ENCODE results near the gene FBXO7.

The FBXO7 gene

DNA sequence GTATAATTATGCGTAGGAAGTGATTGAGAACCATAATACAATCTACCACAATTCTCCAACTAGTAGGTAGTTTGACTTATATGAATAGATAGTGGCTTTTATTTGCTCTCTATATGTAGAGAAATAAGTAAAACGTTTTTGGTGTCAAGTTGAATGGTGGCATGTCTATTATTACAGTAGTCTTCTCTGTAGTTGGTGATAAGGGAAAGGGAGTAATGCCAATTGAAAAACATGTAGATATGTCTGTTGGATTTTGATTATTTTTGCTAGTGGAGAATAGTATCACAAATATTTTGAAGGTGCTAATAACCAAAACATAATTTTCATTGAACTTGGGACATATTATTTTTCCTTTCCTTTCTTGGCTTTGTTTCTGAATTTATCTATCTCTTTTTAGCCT is 17.5 kb downstream of the FBXO7 start:
- no peak for DNase-seq

DNA sequence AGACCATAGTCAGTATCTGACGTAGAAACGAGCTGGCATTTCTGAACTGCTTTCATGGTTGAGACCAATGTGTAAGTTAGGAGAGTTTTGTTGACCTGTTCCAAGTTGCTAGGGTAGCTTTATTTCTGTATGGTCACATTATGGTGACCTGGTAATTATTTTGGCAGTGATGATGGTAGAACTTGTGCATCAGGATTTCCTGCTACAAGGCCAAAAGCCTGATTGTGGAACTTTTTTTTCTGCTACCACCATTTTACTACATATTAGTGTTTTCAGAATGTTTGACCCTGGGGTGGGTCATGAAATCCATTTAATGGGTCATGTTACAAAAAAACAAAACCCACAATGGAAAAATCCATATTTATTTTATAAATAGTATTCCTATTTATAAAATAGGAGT is 18.9 kb downstream of the FBXO7 start:
- no peak for DNase-seq

DNA sequence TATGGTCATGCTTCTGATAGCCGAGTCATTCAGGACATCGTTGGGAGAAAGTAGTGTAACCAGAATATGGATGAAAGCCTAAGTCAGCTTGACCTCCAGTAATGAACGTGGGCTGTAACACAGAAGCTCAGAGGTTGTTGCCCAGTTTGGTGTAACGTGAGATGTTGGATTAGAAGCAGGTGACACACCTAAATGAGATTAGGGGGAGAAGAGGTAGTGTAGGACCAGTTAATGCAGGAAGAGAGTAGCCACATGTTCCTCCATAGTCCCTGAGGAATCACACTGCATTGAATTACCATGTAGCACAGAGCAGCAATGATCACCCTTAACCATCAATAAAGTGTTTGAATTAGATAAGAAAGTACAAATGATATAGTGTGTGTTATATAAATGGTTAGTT is 20.4 kb downstream of the FBXO7 start:
- no peak for DNase-seq

GRCh38 chr22:32499666-32500065 is 25.1 kb downstream of the FBXO7 start:
- no peak for DNase-seq

DNA sequence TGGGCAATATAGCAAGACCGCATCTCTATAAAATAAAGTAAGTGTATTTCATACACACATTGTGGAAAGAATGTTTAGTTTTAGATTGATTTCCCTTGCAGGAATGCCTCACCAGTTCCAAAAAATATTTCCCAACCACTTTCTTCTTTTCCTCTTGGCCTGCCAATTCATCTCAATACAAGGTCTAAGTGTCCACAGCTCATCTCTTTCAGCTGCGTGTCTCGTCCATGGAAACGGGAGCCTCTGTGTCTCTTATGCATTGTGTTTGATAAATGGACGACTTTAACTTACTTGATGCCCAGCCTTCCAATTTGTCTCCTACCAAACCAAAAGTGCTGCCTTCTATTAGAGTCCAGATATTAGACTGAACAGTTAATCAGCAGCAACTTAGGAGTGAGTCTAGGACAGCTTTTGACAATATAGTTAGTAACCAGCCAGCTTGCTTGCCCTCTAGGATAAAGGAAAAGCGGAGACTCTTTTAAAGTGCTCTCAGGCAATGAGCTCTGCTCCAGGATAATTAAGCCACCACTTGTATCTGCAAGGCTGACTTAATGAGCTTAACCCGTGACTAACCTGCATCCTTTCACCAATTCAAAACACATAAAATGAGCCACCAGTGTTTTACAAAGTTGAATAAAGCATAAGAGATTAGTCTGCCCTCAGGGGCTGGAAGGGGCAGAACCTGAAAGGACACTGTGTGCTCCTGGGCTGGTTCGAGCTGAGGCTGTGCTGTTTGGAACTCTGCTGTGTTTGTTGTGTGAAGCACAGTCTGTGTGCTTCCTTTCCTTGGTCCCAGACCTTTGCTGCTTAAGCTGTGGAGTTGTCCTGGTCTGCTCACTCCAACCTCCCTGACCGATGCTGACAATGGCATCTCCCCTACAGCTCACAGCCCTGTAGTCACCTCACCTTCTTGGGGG is 27.5 kb downstream of the FBXO7 start:
- DNase-seq = no peak

DNA sequence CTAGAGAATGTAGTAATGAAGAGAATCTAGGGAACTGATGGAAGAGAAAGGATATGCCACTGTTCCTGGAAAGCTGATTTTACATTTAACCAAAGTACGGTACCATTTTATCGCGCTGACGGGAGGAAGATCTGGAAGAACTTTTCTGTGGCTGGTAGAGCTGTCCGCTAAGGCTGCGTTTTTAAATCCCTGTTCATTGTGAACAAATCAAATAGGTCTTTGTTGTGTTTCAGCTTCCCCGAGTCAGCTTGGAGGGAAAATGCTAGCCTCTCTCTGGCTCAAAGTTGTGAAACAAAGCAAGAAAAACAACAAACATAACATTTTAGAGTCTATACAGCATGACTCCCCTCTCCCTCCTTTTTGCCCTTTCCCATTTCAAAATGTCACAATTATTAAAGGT is 34.4 kb downstream of the FBXO7 start:
- no peak for DNase-seq

DNA sequence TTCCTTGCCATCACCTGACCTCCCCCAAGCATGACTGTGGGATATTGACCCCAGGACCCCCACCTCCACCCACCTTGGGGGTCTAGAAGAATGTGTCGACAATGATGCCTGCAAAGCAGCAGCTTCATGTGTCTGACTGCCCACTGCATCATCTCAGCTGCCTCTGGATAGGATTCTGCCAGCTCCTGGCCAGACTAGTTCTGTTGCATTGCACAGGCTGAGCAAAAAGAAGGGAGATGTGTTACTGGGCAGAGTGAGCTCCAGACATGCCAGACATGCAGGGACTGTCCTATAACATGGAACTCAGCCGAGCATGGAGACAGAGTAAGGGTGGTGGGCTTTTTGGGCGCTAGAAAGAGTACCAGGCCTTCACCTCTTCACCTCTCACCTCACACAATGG is 36.7 kb downstream of the FBXO7 start:
- DNase-seq = no peak

DNA sequence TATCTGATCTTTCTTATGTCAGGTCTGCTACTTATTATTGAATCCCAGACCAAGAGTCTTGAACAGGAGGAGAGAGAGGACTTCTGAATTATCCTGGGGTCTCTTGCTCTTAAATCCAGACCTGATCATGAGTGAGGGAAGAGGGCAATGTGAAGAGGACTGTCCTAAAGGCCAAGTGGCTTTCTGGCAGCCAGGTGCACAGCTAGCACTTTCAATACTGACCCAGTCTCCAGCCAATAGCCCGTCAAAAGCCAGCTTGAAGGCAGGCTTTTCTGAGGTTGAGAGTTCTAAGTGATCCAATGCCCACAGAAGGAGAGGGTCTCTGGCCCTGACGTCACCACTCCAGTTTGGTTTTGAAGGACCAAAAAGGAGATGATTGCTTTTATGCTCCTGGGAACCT is 37.2 kb downstream of the FBXO7 start:
- DNase-seq = no peak

DNA sequence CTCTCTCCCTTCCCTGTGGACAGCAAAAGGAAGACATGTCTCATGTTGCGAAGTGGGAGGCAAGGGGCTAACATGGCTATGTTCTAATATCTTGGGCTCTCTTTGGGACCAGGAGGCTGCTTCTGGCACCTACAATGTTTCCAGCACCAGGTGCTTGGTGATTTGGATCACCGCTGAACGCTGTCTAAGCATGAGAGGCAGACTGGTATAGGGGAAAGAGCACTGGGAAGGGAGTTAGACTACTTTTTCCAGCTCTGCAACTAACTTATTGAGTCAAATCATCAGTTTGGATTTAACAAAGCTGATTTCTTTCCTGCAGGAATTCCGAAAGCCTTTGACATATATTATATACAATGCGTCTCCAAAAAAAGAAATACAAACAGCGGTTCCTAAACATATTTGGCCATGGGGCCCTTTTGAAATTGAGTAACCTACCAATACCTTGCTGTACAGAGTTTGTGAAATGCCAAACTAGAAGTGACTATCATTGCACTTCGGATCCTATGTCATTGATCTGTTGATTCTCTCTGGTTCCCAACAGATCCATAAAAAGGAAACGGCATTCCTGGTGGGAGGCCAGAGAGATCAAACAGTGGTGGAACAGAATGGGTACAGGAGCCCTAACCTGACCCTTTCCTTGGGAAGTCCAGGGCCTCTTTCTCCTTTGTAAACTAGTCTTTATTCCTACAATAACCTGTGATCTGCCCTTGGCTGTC is 37.8 kb downstream of the FBXO7 start:
- no peak for DNase-seq

DNA sequence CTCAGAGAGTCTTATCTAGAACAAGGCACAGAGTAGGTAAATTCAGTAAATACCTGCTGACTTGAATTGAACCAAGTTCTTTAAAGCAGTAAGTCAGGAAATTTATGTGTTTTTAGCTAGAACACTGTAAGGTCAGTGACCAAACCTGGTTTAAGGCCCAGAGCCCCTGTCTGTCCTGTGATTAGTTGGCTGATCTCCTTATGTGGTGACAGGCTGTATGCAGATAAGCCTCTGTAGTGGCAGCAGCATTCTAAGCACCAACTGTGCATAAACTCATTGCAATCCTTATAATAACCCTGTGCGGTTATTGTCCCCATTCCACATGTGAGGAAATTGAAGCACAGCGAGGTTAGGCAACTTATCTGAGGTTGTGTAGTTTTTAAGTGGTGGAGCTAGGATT is 40.5 kb downstream of the FBXO7 start:
- no peak for DNase-seq

DNA sequence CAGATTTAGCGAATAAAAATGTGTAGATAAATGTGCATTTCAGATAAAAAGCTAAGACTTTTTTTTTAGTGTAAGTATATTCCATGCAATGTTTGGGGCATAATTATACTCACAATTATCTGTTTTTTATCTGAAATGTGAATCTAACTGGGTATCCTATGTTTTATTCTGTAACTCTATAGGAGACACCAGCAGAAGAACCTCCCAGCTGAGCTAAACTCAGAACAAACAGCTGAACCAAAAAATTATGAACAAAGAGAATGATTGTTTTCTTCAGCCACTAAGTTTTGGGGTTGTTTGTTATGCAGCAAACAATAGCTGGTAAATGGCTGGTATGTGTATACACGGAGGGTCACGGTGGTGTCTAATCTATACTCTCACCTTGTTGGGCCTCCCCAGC is 42.9 kb downstream of the FBXO7 start:
- DNase-seq = no peak

DNA sequence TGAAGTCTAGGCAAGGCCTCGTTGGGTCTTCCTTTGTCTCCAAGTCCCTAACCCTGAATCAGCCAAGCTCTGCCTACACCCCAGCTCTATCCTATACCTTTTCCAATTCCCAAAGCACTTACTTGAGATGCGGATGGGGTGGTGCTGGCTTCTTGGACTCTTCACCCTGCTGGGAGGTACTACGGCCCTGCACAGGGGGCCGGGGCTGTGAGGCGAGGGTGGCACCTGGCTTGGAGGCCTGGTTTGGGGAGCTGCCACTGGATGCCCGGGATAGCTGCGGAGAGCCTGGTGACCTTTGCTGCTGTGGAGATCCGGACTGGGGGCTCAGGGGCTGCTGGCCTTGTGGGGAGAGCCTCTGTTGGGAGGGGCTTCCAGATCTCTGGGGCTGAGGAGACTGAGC is 43.3 kb downstream of the FBXO7 start:
- DNase-seq = no peak

GRCh38 chr22:32518381-32518780 is 43.8 kb downstream of the FBXO7 start:
- DNase-seq = no peak

- DNase-seq = no peak
Measured at GRCh38 chr22:32518848-32519247, 44.2 kb downstream of the FBXO7 start.

DNA sequence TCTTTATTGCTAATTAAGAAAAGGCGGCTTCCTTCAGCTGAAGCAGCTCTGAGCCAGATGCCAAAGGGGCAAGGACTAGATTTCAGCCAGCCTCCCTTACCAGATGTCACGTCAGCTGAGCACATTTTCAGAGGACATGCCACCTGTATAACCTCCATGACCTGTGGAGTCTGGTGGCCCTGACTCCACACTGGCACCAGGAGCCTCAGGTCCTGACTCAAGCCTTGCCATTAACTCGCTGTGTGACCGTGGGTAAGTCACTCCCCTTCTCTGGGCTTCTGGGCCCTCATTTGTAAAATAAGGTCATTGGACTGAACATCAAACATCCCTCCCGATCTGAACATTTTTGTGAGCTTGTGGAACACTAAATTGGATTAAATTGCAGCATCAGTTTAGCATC is 46.0 kb downstream of the FBXO7 start:
- DNase-seq = no peak

GRCh38 chr22:32522237-32522636 is 47.6 kb downstream of the FBXO7 start:
- no peak for DNase-seq

DNA sequence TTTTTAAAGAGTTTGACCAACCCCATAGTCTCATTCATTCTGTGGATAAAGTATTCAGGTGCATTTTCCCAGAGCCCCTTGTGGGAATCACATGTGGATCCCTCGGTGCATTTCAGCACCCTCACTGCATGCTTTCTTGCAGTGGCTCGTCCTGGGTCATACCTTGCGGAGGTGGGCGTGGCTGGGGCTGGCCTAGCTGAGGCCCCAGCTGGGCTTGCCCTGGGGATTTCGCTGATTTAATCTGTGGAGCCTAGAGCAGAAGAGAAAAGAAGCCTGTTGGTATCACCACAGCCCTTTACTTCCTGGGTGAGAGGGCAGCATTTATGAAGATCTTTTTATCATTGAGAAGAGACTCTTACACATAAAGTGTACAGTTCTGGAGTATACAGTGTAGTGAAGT is 53.1 kb downstream of the FBXO7 start:
- DNase-seq = no peak

GRCh38 chr22:32528316-32528715 is 53.7 kb downstream of the FBXO7 start:
- no peak for DNase-seq

GRCh38 chr22:32528984-32529982 is 54.7 kb downstream of the FBXO7 start:
- peak; percentile 60 for DNase-seq

- DNase-seq = no peak
Measured at GRCh38 chr22:32531228-32531627, 56.6 kb downstream of the FBXO7 start.

GRCh38 chr22:32531931-32532819 is 57.6 kb downstream of the FBXO7 start:
- DNase-seq = no peak

DNA sequence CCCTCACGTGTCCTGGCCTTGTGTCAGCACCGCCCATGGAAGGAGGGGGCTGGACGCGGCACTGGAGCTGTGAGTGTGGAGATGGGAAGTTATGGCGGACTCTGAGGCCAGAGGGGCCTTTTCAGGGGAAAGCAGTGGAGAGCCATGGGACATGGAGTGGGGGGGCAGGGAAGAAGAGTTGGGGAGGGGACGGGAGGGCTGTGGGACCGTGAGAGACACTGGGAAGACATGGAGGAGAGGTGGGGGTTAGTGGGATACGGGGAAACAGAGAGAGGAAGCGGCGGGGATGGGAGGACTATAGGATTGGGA is 58.2 kb downstream of the FBXO7 start:
- no peak for DNase-seq
